Endothelial cell of umbilical vein (primary cell): ENCODE data around the gene PSMA8.

Experiments used
- EZH2 ChIP-seq: IDR thresholded peaks from 2 replicates; pipeline ENCODE4 v1.6.1; 2012; ENCODE audit warnings: borderline replicate concordance, low read depth, mild to moderate bottlenecking, moderate library complexity, low read length, inconsistent platforms; ENCODE audit not compliant: severe bottlenecking
- FOS ChIP-seq: IDR thresholded peaks from 2 replicates; pipeline ENCODE4 v1.6.1; 2011; ENCODE audit warnings: mild to moderate bottlenecking, low read length, moderate library complexity, borderline replicate concordance; ENCODE audit not compliant: insufficient read depth
- JUN ChIP-seq: IDR thresholded peaks from 2 replicates; pipeline ENCODE4 v1.6.1; 2011; ENCODE audit warnings: borderline replicate concordance, low read depth; ENCODE audit not compliant: insufficient read length, insufficient read depth
- MYC ChIP-seq: IDR thresholded peaks from one replicate; pipeline ENCODE4 v1.6.1; 2011; ENCODE audit warnings: mild to moderate bottlenecking, low read depth, low read length
- POLR2A ChIP-seq: IDR thresholded peaks from 2 replicates; pipeline ENCODE4 v1.6.1; 2012; ENCODE audit warnings: low read depth, mild to moderate bottlenecking, control low read depth, low read length
- POLR2AphosphoS5 ChIP-seq: IDR thresholded peaks from 2 replicates; pipeline ENCODE4 v1.6.1; 2012; ENCODE audit warnings: low read depth, mild to moderate bottlenecking, control low read depth, low read length, moderate library complexity; ENCODE audit not compliant: insufficient read depth
- TF ChIP-seq, protein P1 (sequence below), 2 donors: IDR thresholded peaks; 1 replicate in 1 of 2; 2 replicates in 1 of 2; pipeline ENCODE4 v1.5.1; 2011; ENCODE audit warnings: low read length in 2 of 2, mild to moderate bottlenecking in 2 of 2, moderate library complexity in 2 of 2, control low read depth in 1 of 2, inconsistent platforms in 1 of 2, low read depth in 1 of 2; ENCODE audit not compliant: insufficient read depth in 1 of 2; ENCODE audit errors: extremely low read depth in 1 of 2
- TF ChIP-seq, protein P2 (sequence below): IDR thresholded peaks from 2 replicates; pipeline ENCODE4 v1.6.1; 2011; ENCODE audit not compliant: insufficient read depth, insufficient read length

DNA sequence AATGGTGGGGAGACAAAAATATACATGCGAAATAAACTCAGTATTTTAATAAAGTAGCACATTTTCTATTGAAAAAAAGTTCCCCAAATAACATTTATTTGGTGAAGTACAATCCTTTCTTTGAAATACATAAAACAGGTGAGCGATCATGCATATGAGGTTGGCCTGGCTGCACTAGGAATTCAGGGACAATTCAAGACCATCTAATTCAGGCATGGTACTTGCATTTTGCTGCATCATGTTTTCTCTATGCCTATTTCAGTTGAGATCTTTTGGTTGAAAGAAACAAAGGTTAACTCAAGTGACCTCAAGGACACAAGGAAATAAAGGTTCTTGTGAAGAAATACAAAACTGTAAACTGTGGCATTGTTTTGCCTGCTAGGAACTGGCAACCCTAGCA lies 72.8 kb downstream of the PSMA8 start:
- TF ChIP-seq, protein P1, sequence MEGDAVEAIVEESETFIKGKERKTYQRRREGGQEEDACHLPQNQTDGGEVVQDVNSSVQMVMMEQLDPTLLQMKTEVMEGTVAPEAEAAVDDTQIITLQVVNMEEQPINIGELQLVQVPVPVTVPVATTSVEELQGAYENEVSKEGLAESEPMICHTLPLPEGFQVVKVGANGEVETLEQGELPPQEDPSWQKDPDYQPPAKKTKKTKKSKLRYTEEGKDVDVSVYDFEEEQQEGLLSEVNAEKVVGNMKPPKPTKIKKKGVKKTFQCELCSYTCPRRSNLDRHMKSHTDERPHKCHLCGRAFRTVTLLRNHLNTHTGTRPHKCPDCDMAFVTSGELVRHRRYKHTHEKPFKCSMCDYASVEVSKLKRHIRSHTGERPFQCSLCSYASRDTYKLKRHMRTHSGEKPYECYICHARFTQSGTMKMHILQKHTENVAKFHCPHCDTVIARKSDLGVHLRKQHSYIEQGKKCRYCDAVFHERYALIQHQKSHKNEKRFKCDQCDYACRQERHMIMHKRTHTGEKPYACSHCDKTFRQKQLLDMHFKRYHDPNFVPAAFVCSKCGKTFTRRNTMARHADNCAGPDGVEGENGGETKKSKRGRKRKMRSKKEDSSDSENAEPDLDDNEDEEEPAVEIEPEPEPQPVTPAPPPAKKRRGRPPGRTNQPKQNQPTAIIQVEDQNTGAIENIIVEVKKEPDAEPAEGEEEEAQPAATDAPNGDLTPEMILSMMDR (IDR thresholded peaks at IDR 0.05; ENCODE audit: extremely low read depth in 1 of 2, insufficient read depth in 1 of 2, low read depth in 1 of 2, low read length in 2 of 2): no peak
- no peak for TF ChIP-seq FOS
- TF ChIP-seq EZH2: no peak
- TF ChIP-seq POLR2A: no peak
- no peak for TF ChIP-seq POLR2AphosphoS5
- no peak for TF ChIP-seq MYC
- TF ChIP-seq, protein P2, sequence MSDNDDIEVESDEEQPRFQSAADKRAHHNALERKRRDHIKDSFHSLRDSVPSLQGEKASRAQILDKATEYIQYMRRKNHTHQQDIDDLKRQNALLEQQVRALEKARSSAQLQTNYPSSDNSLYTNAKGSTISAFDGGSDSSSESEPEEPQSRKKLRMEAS: no peak
- TF ChIP-seq JUN: no peak
